IPS-20b (cell line): ENCODE data around the gene ADAMTS16.

Experiments
- H3K27ac ChIP-seq: one replicate; pipeline ENCODE4 v1.5.1; 2013; ENCODE audit warnings: low read length
- H3K27me3 ChIP-seq: 2 replicates; pipeline ENCODE4 v1.6.1; 2013; ENCODE audit warnings: mild to moderate bottlenecking, low read length, inconsistent platforms; ENCODE audit not compliant: insufficient read depth
- H3K36me3 ChIP-seq: 2 replicates; pipeline ENCODE4 v1.6.1; 2013; ENCODE audit warnings: low read depth, mild to moderate bottlenecking, inconsistent platforms, low read length, moderate library complexity; ENCODE audit not compliant: insufficient read depth
- H3K4me1 ChIP-seq: 2 replicates; pipeline ENCODE4 v1.6.1; 2013; ENCODE audit warnings: mild to moderate bottlenecking, control low read depth, inconsistent platforms, low read length, moderate library complexity; ENCODE audit not compliant: insufficient read depth
- H3K4me3 ChIP-seq: 2 replicates; pipeline ENCODE4 v1.5.1; 2013; ENCODE audit warnings: mild to moderate bottlenecking, low read length, inconsistent platforms
- H3K9ac ChIP-seq: 2 replicates; pipeline ENCODE4 v1.6.1; 2013; ENCODE audit warnings: low read depth, mild to moderate bottlenecking, inconsistent platforms, low read length, moderate library complexity
- H3K9me3 ChIP-seq: 2 replicates; pipeline ENCODE4 v1.6.1; 2013; ENCODE audit warnings: mild to moderate bottlenecking, low read depth, low read length, inconsistent platforms; ENCODE audit not compliant: insufficient read depth

ADAMTS16 gene

DNA sequence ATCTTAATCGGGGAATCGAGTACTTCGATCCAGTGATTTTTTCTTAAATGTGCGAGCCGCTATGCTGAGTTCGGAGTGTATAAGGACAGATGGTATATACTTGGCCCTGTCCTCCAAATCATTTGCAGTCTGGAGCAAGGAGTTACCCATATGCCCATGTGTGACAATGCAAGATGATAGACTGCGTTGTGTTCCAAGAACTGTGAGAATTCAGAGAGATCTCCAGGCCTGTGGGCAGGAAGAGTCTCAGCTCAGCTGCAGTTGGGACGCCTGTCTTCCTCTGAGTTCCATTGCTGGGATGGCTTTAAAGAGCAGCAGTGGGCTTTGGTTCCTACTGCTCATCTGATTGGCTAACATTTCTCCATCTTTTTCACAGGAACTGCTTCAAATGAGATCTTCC lies 106.6 kb downstream of the ADAMTS16 start:
- no peak overlapping the region for H3K9ac ChIP-seq
- H3K27ac ChIP-seq: no peak overlapping the region
- no peak overlapping the region for H3K4me3 ChIP-seq
- no peaks in the 10 kb centered on the region for H3K9me3 ChIP-seq
- H3K4me1 ChIP-seq: no peaks in the 10 kb centered on the region
- H3K36me3 ChIP-seq: 0 out of 2 replicates have a peak, but pooled peaks cover 5% of the 10 kb centered on the region
- H3K27me3 ChIP-seq: no peaks in the 10 kb centered on the region

DNA sequence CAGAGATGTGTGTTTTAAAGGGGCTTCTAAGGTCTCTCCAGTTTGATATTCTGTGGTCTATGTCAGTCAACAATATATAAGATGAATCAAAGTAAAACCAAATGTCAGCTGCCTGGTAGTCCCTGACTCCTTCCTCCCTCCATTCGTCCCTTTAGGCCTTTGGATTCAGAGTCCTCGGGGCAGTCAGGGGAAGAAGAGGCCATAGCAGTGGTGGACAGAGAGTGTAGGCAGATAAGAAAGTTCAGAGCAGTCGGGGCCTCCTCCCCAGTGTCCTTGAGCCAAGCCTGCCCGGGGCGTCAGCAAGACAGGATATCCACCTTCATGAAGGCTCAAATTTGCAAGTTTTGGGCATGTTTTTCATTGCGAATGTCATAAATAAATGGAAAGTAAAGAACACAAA lies 110.6 kb downstream of the ADAMTS16 start:
- Histone ChIP-seq H3K9ac (no peak overlapping the region), H3K27ac (no peak overlapping the region), H3K4me1 (no peaks in the 10 kb centered on the region), H3K27me3 (no peaks in the 10 kb centered on the region), H3K4me3 (no peak overlapping the region), H3K9me3 (peaks cover 15% of the 10 kb centered on the region), H3K36me3 (no peaks in the 10 kb centered on the region)

DNA sequence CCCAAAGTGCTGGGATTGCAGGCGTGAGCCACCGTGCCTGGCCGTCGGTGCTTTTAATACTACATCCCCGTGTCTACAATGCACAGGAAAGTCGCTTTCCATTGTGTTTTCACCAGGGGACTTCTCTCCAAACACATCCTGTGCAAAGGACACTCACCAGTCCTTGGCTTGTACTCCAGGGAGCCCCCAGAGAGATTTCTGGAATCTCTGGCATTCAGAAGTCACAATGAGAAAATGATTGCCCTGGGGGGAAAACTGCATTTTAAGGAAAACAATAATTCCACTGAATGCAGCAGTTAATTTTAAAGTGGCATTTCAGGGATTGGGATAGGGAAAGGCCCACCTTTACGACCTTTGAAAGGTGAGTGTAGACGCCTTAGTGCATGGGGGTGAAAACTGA lies 112.0 kb downstream of the ADAMTS16 start:
- Histone ChIP-seq H3K27me3 (no peaks in the 10 kb centered on the region), H3K36me3 (no peaks in the 10 kb centered on the region)

DNA sequence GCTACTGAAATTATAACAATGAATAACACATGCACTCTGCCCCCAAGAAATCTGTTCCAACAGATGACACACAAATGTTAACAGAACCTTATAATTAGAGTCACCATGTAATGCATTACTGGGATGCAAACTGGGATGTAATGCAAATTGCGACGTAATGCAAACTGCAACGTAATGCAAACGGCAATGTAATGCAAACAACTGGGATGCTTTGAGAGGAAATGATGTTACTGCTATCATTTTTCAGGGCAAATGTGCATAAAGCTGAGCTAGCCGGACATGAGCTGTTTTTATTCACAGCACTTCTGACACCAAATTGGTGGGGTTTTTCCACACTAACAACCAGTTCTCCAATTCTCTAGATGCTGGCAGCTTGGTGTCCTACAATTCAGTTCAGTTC lies 117.2 kb downstream of the ADAMTS16 start:
- Histone ChIP-seq H3K4me3 (no peak overlapping the region), H3K27me3 (no peaks in the 10 kb centered on the region), H3K4me1 (peaks cover 5% of the 10 kb centered on the region; the same call in 1 of the 2 replicates), H3K9ac (no peak overlapping the region), H3K9me3 (peaks cover 23% of the 10 kb centered on the region), H3K27ac (no peak overlapping the region), H3K36me3 (no peaks in the 10 kb centered on the region)

More for the DNA sequence above, 112.0 kb downstream of the ADAMTS16 start:
- no peaks in the 10 kb centered on the region for H3K4me1 ChIP-seq
- peaks cover 23% of the 10 kb centered on the region for H3K9me3 ChIP-seq
- no peak overlapping the region for H3K9ac ChIP-seq
- no peak overlapping the region for H3K27ac ChIP-seq
- no peak overlapping the region for H3K4me3 ChIP-seq

DNA sequence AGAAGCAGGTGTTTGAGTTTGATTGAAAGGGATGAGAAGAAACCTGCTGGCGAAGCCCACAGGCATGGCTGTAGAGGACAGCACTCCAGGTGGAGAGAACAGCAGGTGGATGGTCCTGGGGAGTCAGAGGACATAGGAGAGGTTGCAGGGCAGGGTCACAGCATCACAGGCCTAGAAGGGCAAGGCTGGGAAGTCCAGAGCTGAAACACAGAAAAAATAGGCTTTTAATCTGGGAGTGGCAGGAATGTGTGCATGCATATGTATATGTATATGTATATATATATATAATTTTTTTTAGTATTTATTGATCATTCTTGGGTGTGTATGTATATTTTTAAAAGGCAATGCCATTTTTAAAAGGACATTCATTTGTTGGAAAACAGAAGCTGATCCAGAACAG lies 118.4 kb downstream of the ADAMTS16 start:
- no peaks in the 10 kb centered on the region for H3K27me3 ChIP-seq
- H3K36me3 ChIP-seq: no peaks in the 10 kb centered on the region
- no peak overlapping the region for H3K4me3 ChIP-seq
- H3K9ac ChIP-seq: no peak overlapping the region
- H3K27ac ChIP-seq: no peak overlapping the region
- peaks cover 23% of the 10 kb centered on the region for H3K9me3 ChIP-seq
- peaks cover 5% of the 10 kb centered on the region; the same call in 1 of the 2 replicates for H3K4me1 ChIP-seq

DNA sequence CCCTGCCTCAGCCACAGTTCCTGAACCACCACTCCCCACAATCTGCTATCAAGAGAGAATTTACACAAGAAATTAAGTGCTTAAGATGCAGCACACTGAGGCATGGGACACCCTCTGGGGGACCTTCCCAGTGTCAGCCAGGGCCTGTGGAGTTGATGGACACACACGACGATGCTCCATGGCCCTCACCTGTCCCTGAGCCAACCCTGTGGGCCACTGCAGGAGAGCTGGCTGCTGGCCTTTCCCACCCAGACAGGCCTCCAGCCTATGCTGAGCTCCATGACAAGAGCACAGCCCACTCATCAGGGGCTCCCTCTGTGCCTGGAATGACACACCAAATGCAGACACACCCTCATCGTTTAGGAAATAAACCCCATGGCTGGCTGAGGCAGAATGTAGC lies 124.6 kb downstream of the ADAMTS16 start:
- H3K4me3 ChIP-seq: no peak overlapping the region
- 0 out of 2 replicates have a peak, but pooled peaks cover 3% of the 10 kb centered on the region for H3K36me3 ChIP-seq
- H3K27ac ChIP-seq: no peak overlapping the region
- H3K9me3 ChIP-seq: no peaks in the 10 kb centered on the region
- H3K9ac ChIP-seq: no peak overlapping the region
- no peaks in the 10 kb centered on the region for H3K27me3 ChIP-seq
- H3K4me1 ChIP-seq: peaks cover 2% of the 10 kb centered on the region; the same call in 1 of the 2 replicates

DNA sequence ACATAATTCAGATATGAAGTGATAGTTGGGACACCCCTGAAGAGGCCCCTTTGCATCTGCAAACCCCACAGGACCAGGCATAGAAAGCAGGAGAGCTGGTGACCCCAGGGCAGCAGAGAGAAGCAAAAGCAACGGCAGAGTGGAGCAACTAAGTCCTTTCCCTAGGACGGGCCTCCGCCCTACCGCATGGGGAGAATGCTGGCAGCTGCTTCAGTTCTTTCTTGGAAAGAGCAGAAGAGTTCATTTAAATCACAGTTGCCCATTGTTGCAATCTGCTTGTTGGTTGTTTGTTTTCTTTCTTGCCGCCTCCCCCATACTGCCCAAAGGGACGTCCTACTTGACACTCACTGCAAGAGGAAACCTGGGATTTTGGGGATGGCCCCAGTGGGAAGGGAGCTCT lies 126.2 kb downstream of the ADAMTS16 start:
- Histone ChIP-seq H3K4me3 (no peak overlapping the region), H3K27ac (no peak overlapping the region), H3K9me3 (no peaks in the 10 kb centered on the region), H3K27me3 (no peaks in the 10 kb centered on the region), H3K36me3 (0 out of 2 replicates have a peak, but pooled peaks cover 3% of the 10 kb centered on the region), H3K4me1 (no peaks in the 10 kb centered on the region; the same call in 1 of the 2 replicates), H3K9ac (no peak overlapping the region)

DNA sequence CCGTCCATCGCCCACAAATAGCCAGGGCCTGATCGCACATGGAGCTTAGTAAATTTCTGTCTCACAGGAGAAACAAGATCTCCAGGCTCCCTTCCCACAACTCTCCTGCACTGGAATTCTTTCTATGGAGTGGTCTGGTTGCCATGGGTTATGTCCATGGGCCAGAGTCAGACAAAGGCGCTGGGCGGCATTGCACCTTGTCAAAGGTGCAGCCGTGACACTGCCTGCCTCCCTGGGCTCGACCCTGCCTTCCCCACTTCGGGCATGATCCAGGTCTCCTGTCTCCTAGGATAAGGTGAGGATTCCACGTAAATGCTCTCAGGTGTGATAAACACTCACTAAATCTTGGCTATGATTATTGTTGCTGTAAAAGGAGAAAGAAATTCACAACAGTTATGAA lies 130.0 kb downstream of the ADAMTS16 start:
- H3K27me3 ChIP-seq: no peaks in the 10 kb centered on the region

DNA sequence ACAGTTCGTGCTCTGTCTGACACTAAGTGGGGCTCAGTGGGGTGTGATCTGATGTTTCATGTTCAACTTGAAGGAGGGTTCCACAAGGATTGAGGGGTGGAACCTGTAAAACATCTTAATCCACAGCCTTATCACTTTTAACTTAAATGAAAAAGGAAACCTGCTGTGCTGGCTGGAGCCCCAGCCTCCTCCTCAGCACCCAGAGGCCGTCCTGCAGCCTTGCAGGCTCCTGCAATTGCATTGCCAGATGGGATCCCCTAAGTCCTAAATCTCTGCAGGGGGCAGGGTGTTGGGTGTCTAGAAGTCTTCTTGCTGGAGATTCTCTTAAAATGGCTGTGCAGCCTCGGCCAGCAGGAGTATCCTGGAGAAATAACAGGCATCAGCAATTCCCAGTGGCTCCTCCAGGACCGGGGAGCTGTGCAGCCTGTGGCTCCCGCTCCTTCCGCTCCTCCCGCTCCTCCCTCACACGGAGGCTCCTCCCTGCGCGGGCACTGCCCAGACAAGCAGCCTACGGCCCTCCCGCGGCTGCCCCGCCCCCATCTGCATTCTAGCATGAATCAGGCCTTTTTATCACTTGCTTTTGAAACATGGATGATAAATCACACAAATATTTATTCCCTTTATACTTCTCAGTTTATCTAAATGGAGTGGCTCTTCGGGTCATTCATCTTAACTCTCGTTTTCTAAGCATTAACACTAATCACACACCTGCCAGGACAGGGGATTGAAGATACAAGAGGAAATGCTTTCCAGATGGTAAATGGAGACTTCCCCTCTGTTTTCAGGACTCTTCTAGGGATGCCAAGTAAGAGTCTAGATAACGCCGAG lies 131.0 kb downstream of the ADAMTS16 start:
- H3K4me3 ChIP-seq: peak overlapping the region; percentile 24; the same call in 1 of the 2 replicates
- no peaks in the 10 kb centered on the region for H3K9me3 ChIP-seq
- H3K27me3 ChIP-seq: no peaks in the 10 kb centered on the region
- H3K9ac ChIP-seq: peak overlapping the region; percentile 26; the same call in 1 of the 2 replicates
- H3K36me3 ChIP-seq: no peaks in the 10 kb centered on the region
- H3K4me1 ChIP-seq: peaks cover 7% of the 10 kb centered on the region; the same call in 1 of the 2 replicates
- no peak overlapping the region for H3K27ac ChIP-seq

More for the DNA sequence above, 130.0 kb downstream of the ADAMTS16 start:
- Histone ChIP-seq H3K9ac (no peak overlapping the region), H3K9me3 (no peaks in the 10 kb centered on the region), H3K36me3 (0 out of 2 replicates have a peak, but pooled peaks cover 2% of the 10 kb centered on the region), H3K27ac (no peak overlapping the region), H3K4me3 (no peak overlapping the region), H3K4me1 (peaks cover 7% of the 10 kb centered on the region; the same call in 1 of the 2 replicates)

DNA sequence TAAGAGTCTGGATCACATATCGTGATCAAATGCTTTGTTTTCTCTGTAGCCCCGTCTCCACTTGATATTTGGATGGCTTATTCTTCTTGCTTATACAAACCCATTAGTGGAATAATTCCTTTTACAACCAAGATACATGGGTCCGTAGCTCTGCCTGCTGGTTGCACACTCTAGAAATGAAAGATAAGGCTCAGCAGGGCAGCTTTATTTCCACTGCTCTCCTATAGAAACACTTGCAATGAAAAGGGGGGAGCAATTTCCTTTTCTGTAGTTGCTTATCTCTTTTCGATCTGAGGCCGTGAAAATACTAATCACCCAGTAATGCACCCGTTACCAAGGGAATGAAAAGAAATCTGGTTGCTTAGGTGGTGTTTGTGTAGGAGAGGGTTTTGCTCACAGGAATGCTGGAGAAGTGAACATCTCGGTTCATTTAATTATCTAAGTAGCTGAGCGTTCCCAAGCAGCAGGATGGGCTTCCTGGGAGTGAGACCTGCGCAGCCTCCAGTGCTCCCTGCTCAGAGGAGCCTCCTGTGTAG lies 131.7 kb downstream of the ADAMTS16 start:
- H3K9me3 ChIP-seq: no peaks in the 10 kb centered on the region
- H3K4me1 ChIP-seq: peaks cover 7% of the 10 kb centered on the region; the same call in 1 of the 2 replicates
- peak overlapping the region; percentile 14; the same call in 1 of the 2 replicates for H3K9ac ChIP-seq
- no peaks in the 10 kb centered on the region for H3K27me3 ChIP-seq
- no peaks in the 10 kb centered on the region for H3K36me3 ChIP-seq
- no peak overlapping the region for H3K27ac ChIP-seq
- H3K4me3 ChIP-seq: no peak overlapping the region

DNA sequence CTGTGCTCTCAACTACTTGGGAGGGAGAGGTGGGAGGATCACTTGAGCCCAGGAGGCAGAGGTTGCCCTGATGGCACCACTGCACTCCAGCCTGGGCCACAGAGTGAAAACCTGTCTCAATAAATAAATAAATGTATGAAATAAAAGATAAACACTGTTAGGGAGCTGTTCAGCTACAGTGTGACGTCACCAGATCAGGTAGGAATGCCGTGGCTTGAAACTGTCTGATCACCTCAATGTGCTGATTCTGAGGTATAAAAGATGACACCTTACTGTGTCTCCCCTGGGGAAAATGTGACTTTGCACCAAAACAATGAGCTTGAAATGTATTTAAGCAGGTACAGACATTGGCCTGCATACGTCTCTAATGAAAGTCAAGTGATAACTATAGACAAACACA lies 133.3 kb downstream of the ADAMTS16 start:
- no peak overlapping the region for H3K27ac ChIP-seq
- H3K4me1 ChIP-seq: peaks cover 7% of the 10 kb centered on the region; the same call in 1 of the 2 replicates
- no peak overlapping the region for H3K4me3 ChIP-seq
- no peaks in the 10 kb centered on the region for H3K27me3 ChIP-seq
- H3K36me3 ChIP-seq: no peaks in the 10 kb centered on the region
- H3K9ac ChIP-seq: no peak overlapping the region
- no peaks in the 10 kb centered on the region; the same call in 1 of the 2 replicates for H3K9me3 ChIP-seq

DNA sequence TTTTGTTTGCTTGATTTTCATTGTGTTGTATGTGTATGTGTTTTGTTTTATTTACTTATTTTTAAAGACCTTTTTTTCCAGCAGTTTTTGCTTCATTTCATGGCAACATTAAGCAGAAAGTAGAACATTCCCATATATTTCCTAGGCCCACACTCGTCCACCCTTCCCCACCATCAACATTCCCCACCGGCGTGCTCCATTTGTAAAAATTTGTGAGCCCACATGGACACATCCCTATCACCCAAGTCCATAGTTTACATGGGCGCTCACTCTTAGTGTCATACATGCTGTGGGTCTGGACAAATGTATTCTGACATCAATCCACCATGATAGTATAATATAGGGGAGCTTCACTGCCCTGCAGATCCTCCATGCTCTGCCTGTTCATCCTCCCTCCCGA lies 133.8 kb downstream of the ADAMTS16 start:
- H3K36me3 ChIP-seq: no peaks in the 10 kb centered on the region
- no peaks in the 10 kb centered on the region; the same call in 1 of the 2 replicates for H3K9me3 ChIP-seq
- no peak overlapping the region for H3K9ac ChIP-seq
- no peaks in the 10 kb centered on the region for H3K27me3 ChIP-seq
- H3K4me1 ChIP-seq: peaks cover 7% of the 10 kb centered on the region; the same call in 1 of the 2 replicates
- no peak overlapping the region for H3K27ac ChIP-seq
- no peak overlapping the region for H3K4me3 ChIP-seq
